HG03196 (cell line): ENCODE measurements around the gene POLN.
"Not testable (repeated sequence)": the region's sequence is repeated elsewhere in the genome, so short reads cannot be mapped to it uniquely, and the experiment has no call there.

ENCODE experiments used
- ATAC-seq: cut with Tn5 transposase; IDR thresholded peaks from one replicate; pipeline ENCODE4 v1.9.1; 2021; ENCODE audit not compliant: unreplicated experiment

Gene POLN

DNA sequence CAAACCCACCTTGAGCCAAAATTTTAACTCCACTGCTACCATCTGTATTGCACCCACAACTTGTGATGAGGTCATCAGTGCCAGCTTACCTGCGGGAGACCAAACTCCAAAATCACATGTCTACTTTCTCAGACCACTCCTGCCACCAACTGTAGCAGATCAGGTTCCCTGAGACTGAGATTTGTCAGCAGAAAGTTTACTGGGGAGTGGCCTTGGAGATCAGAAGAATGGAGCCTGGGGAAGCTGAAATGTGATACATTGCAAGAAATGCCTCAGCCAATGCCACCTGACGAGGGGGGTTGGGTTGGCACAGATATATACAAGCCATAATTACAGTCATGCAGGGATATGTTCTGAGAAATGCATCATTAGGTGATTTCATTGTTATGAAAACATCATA is 19.1 kb downstream of the POLN start:
- no peak for ATAC-seq

DNA sequence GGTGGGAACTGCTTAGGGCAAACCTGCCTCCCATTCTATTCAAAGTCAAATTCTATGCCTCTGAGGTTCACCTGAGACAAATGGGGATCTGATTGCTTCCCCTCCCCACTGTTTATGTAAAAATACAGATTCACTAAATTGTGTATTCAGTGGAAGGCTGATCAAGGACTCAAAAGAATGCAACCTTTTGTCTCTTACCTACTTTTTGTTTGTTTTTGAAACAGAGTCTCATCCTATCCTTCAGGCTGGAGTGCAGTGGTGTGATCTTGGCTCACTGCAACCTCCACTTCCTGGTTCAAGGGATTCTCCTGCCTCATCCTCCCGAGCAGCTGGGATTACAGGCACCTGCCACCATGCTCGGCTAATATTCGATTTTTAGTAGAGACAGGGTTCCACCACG is 20.5 kb downstream of the POLN start:
- not testable (repeated sequence) for ATAC-seq

DNA sequence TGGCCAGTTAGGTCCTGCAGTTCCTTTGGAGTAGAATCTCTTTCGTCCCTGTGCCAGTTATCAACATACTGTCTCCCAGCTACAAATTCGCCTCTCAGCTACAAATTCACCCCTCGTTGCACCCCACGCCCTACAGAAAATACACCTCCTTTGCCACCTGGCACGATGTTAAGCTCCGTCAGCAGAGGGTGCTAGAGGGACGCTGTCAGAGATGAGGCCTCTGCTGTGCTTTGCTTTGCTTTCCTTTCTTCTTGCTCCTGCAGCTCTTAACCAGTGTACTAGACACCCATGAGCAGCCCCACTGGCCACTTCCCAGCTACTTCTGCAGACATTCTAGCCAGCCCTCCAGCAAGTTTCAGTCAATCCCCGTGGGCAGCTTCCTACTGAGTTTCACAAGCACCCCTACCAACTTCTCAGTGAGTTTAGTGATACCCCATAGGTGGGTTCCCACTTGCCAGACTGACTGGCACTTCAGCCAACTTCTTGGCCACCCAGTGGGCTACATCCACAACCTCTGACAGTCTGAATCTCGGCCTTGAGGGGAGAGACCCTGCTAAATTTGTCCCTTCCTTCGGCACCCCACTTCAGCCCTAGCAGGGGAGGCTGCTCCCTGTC is 21.8 kb downstream of the POLN start:
- no peak for ATAC-seq

DNA sequence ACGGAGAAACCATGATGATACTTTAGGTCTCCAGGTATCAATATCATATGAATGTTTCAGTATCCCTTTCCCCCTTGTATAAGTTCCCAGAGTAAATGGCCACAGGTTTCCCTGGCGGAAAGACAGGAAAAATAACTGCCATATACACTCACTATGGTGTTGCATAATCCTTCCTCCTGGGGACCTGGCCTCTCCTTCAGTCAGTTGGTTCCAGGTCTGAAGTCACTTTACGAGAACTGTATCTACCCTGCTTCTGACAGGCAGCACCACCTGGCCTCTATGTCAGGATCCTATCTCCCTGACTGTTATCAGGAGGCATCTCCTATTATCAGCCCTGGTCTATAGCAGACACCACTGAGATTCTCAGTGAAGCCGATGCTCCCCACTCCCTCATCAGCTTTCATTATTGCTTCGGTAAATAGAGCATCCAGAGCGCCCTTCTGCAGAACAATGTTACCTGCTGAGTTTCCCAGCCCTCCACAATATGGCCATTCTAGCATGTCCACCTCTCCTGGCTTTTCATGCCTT is 22.6 kb downstream of the POLN start:
- no peak for ATAC-seq

DNA sequence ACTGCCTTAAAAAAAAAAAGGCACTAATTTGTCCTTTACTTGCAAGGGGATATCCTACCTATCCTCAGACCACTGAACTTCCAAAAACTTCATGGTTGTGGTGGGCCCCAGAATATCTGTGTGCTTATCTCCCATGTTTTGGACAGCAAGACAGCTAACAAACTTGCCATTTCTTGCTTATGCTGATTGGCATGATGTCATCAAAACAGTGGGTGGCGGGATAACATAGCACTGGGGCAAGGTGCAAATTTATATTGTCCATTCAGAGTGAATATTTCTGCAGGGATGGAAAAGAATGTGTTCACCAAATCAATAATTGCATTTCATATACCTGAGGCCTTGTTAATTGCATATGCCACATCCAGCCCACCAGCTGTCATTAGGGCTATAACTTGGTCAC is 23.5 kb downstream of the POLN start:
- no peak for ATAC-seq

DNA sequence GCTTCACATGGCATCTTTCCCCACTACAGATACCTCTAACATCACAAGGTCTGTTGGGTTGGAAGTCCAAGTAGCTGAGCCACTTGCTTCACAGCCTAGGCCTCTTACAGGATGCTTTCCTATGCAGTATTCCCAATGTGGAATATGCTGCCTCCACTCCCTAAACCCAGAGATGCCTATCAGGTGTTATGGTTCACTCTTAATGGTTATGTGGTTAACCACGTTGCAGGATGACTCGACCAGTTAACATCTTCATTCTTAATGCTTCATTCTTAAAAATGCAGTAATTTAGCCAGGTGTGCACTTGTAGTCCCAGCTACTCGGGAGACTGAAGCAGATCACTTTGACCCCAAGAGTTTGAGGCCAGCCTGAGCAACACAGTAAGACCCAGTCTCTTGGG is 24.2 kb downstream of the POLN start:
- no peak for ATAC-seq

DNA sequence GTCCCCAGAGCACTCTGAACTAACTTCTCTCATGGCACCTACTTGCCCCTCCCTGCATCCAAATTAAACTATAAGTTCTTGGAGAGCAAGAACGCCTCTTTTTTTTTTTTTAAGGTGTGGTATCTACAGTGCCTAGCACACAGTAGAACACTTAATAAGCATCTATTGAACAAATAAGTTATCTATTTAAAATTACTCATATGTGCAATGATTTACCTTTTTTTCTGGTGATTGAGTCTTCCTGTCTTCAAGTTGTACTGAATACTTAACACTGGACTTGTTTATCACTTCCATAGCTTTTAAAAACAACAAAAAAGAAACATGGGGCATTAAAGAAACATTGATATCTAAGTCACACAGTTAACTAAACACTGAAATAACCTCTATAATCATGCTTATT is 29.1 kb downstream of the POLN start:
- no peak for ATAC-seq

DNA sequence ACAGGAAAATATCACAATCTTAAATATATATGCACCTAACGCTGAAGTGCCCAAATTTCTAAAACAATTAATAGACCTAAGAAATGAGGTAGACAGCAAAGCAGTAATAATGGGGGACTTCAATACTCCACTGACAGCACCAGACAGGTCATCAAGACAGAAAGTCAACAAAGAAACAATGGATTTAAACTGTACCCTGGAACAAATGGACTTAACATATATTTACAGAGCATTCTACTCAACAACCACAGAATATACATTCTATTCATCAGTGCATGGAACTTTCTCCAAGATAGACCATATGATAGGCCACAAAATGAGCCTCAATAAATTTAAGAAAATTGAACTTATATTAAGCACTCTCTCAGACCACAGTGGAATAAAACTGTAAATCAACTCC is 39.1 kb downstream of the POLN start:
- not testable (repeated sequence) for ATAC-seq

DNA sequence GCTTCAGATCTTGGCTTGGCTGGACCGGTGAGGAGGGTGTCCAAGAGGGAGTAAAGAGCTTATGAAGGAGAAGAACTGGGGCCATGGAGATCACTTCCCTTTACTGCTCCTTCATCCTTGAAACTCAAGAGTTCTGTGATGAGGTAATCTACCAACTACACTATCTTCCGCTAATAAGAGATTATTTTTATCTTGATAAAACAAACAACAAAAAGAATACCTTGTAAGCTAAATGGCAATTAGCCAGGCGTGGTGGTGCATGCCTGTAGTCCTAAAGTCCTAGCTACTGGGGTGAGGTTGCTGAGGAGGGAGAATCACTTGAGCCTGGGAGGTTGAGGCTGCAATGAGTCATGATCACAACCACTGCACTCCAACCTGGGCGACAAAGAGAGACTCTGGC is 47.4 kb downstream of the POLN start:
- ATAC-seq: no peak

DNA sequence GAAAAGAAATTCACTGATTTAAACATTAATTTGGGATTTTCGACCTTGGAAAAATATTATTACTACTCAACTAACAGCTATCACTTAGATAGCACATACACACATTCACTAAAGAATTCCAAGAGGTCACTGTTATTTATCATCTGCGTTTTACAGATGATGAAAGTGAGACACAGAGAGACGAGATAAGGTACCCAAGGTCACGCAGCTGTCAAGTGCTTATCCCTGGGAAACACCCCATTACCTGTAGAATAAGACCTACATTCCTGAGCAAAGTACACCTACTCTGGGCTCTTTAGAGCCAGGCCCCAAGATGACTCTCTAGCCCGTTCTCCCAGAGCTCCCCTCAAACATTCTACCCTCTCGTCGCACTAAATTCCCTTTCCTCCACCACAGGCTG is 48.6 kb downstream of the POLN start:
- no peak for ATAC-seq

DNA sequence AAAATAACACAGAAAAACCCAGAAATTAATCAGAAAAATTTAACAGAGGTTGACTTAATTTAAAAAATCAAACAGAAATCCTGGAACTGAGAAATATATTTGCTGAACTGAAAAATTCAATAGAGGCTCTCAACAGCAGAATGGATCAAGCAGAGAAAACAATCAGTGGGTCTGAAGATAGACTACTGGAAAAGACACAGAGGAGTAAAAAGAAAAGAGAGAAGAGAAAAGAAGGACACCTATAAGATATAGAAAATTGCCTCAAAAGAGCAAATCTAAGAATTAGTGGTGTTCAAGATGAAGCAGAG is 55.1 kb downstream of the POLN start:
- no peak for ATAC-seq

DNA sequence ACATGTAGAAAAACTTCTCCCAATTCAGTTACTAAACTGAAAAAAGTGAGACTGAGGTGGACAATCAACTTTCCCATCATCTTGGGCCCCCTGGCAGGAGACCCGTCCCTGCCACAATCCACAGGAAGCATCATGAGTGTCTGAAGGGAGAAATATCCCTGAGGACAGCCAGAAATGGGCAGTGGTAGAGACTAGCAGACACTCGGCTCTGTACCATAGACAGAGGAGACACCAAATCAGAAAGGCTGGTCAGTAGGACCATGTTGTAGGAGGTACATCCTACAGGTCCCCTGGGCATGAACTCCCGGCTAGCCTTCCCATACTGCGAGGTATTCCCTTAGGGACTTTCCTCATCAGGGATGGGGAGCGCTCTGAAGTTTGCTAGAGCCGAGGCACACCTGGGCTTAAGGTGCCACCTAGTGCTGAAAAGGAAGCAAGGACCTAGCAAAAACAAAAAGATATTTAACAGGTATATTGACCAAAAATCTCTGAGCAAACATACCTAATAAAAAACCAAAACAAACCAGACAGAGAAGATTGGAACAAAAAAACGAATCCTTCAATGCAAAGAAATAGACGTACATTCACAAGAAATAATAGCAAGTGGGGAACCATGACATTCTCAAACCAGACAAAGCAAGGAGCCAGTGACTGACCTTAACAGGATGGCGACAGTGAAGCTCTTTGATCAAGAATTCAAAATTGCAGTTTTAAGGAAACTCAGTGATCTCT is 55.6 kb downstream of the POLN start:
- no peak for ATAC-seq

DNA sequence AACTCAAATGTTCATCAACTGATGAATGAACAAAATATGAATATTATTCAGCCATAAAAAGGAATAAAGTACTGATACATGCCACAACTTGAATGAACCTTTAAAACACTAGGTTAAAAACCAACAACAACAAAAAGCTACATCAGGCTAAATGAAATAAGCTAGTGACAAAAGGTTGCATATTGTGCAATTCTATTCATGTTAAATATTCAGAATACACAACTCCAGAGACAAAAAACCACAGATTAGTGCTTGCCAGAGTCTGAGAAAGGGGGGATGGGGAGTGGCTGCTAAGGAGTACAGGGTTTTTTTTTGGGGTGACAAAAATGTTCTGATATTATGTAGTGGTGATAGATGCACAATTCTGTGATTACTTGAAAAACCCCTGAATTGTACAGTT is 58.5 kb downstream of the POLN start:
- ATAC-seq: no peak

DNA sequence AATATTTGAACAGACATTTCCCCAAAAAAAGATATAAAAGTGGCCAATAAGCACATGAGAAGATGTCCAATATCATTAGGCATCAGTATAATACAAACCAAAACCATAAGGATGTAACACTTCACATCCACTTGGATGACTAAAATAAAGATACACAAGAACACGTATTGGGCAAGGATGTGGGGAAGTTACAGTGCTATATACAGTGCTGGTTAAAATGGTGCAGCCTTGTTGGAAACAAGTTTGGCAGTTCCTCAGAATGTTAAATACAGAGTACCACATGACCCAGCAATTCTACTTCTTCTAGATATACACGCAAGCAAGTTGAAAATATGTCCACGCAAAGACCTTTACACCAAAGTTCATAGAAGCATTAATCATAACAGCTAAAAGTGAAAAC is 58.9 kb downstream of the POLN start:
- ATAC-seq: no peak

DNA sequence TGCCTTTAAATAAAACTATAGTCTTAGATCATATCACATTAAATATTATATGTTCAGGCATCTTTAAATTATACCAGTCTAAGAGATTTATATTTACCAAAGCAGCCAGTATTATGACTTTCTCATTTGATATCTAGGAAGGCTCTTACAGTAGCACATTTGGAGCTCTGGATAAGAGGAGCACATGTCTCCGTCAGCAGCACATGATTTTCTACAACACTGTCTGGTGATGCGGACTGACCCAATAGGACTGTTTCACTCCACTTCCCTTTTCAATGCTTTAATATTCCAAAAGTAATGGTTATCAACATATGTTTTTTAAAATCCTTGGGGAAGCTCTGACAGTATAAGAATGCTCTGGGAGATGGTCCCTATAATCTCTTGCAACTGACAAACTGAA is 61.5 kb downstream of the POLN start:
- no peak for ATAC-seq

DNA sequence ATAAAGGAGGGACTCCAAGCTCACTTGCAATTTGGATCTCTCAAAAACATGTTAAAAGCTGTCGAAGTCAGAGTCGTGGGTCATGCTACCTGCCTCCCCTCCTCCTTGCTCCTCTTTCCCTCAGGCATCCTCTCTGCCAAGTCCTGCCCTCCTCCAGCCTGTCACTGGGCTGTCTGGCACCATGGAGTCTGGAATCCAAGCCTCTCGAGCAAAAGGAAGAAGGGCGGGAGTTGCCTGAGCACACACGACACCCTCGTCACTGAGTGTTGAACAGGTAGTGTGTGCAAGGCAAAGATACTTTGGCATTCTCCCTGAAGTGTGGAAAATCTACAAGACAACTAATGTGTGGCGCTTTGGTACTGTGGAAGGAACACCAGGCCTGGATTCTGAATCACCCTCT is 62.2 kb downstream of the POLN start:
- ATAC-seq: no peak

DNA sequence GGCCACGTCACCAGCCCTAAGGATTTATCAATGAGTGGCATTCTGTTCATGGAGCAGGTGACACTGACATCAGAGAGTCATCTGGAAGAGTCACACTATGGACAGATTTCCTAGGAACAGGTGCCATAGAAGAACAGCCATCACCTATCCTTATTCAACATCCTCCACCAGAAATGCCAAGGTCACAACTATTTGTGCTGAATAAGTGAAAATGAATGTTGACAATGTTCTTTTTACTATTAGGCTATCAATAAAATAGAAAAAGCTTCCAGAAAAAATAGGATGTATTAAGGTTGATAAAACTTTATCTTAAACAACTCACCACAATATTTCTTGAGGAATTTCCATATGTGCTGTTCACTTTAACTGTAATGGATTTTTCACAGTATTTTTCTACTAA is 62.9 kb downstream of the POLN start:
- no peak for ATAC-seq

DNA sequence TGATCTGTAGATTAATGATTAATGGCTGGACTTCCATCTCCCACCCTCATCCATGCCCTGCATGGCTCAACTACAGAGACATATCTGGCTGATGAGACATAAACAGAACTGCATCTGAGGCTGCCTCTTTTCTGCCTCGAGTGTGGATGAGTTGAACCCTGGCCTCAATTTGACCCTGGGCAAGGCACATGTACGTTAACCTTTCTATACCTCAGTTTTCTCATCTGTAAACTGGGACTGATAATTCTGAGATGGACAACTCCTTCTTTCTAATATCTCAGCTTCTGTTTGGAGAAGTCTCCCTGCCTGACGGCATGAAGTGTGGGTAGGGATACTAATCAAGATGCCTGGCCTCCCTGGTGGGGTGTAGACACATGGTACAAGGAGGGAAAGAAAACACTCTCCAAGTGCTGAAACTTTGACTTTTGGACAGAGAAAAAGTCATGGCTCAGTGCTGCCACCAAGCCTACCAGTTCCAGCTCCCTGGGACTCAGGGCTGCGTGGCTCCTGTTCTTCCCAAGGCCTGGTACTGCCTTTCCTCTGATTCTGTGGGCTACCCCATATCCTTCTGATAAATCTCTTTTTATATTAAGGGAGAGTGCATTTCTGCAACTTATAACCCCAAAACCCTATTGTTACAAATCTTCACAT is 64.4 kb downstream of the POLN start:
- no peak for ATAC-seq

DNA sequence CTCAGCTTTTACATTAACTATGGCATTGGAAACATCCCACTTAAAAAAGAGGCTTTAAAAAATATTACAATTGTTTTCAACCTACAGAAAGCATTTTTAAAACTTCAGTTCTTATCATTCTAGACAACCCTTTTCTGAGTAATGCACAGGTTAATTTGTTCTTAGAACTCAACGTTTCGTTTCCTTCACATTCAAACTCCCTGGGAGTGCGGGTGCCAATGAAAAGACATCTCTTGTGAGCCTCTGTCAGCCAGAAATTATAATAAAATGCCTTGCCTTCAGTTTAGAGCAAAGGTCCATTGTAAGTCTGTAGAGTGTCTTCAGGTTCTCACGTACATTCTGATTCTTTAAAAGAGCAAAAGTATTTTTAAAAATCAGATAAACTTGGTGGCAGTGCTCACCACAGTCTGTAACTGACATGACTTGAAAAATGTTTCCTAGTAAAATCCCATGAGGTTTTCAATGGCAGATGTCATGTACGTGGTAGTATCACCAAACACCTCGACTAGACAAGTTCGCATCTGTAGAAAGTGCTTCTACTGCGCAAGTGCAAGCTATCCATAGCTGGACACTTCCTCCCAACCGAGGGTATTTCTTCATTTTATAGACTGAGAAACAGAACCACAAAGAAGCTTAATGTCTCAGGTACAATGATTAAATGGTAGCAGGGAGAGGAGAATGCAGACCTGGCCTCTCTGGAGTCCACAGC is 65.8 kb downstream of the POLN start:
- no peak for ATAC-seq

DNA sequence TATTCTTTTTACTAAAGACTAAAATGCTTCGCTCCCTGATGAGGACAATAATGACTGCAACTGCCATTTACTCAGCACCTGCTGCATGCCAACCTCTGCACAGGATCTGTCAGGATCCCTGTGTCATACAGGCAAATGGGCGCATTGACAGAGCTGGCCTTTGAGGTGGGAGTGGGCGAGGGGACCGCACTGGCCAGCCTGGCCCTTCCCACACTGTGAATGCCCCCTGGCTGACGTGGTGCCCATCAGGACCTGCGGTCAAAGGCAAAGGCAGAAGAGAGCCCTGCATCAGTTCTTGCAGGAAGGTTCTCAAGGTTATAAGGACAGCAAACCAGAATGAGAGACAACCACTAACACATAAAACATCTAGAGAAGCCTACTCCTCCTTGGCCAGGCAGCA is 67.9 kb downstream of the POLN start:
- ATAC-seq: no peak

DNA sequence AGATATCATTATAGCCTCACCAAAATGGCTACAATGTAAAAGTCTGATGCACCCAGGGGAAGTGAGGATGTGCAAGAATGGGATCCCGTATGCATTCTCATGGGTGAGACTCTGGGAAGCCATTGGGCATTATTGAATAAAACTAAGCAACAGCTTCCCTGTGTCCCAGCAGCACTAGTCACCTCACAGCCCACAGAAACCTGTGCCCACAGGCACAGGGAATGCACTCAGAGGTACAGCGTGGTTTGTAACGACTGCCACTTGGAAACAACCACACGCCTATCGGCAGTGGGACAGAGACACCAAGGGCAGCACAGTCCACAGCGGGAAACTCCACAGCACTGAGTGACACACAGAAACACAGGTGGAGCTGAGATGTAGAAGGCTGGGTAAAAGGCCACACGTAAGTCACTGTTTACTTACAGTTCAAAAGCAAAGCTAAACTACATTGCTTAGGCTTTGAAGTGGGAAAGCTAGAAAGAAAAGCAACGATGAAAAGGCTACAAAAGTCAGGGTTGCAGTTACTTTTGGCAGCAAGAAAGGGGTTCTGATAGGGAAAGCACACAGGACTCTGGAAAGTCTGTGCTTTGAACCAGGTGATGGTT is 69.2 kb downstream of the POLN start:
- ATAC-seq: no peak
